ENCODE results near the gene CUEDC2. TPM values are rescaled to one million over a fixed set of nuclear protein-coding genes. Genes with fewer than 3 reads are reported as not detected.

Gene CUEDC2
- total RNA-seq, 1 experiment from 2014 or later: 38.1 TPM

- H3K27ac Mint-ChIP-seq (ENCODE audit: unreplicated experiment): no peak overlapping the region
- H3K27me3 Mint-ChIP-seq (ENCODE audit: unreplicated experiment): peaks cover 97% of the 10 kb centered on the region
- CTCF ChIA-PET: interaction anchor here (1.0 to 1.6 kb wide), 2 partner anchors 9 to 10 kb away, joined by 4 to 5 read pairs; no protein-coding TSS in a partner anchor
- DNase-seq: no peak
- no TSS peak for BruUV-seq (replicated peaks)
- H3K4me3 Mint-ChIP-seq (ENCODE audit: low read depth, unreplicated experiment): no peak overlapping the region
- H3K4me1 Mint-ChIP-seq (ENCODE audit: low read depth, unreplicated experiment): peaks cover 8% of the 10 kb centered on the region
- TF ChIP-seq, protein P1, sequence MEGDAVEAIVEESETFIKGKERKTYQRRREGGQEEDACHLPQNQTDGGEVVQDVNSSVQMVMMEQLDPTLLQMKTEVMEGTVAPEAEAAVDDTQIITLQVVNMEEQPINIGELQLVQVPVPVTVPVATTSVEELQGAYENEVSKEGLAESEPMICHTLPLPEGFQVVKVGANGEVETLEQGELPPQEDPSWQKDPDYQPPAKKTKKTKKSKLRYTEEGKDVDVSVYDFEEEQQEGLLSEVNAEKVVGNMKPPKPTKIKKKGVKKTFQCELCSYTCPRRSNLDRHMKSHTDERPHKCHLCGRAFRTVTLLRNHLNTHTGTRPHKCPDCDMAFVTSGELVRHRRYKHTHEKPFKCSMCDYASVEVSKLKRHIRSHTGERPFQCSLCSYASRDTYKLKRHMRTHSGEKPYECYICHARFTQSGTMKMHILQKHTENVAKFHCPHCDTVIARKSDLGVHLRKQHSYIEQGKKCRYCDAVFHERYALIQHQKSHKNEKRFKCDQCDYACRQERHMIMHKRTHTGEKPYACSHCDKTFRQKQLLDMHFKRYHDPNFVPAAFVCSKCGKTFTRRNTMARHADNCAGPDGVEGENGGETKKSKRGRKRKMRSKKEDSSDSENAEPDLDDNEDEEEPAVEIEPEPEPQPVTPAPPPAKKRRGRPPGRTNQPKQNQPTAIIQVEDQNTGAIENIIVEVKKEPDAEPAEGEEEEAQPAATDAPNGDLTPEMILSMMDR (IDR thresholded peaks at IDR 0.05; ENCODE audit: unreplicated experiment): no peak
- peaks cover 5% of the 10 kb centered on the region for H3K36me3 Mint-ChIP-seq (ENCODE audit: insufficient read depth, unreplicated experiment)
- intact Hi-C loops (cut with micrococcal nuclease; ENCODE audit: unreplicated experiment): no loop called here
- H3K9me3 Mint-ChIP-seq (ENCODE audit: low read depth, unreplicated experiment): no peaks in the 10 kb centered on the region
Observed at GRCh38 chr10:102413053-102413705, 19.2 kb downstream of the CUEDC2 start.

- peaks cover 97% of the 10 kb centered on the region for H3K27me3 Mint-ChIP-seq (ENCODE audit: unreplicated experiment)
- intact Hi-C loops (cut with micrococcal nuclease; ENCODE audit: unreplicated experiment): no loop called here
- TF ChIP-seq, protein P1 (IDR thresholded peaks at IDR 0.05; ENCODE audit: unreplicated experiment): no peak
- no peak overlapping the region for H3K4me3 Mint-ChIP-seq (ENCODE audit: low read depth, unreplicated experiment)
- H3K4me1 Mint-ChIP-seq (ENCODE audit: low read depth, unreplicated experiment): peaks cover 8% of the 10 kb centered on the region
- CTCF ChIA-PET: interaction anchor here (1.6 kb wide), 1 partner anchor 11 kb away, joined by 4 read pairs; no protein-coding TSS in a partner anchor
- H3K27ac Mint-ChIP-seq (ENCODE audit: unreplicated experiment): no peak overlapping the region
- no TSS peak for BruUV-seq (replicated peaks)
- no peaks in the 10 kb centered on the region for H3K9me3 Mint-ChIP-seq (ENCODE audit: low read depth, unreplicated experiment)
- DNase-seq: no peak
- H3K36me3 Mint-ChIP-seq (ENCODE audit: insufficient read depth, unreplicated experiment): peaks cover 5% of the 10 kb centered on the region
Observed at GRCh38 chr10:102412293-102412692, 20.1 kb downstream of the CUEDC2 start.

DNA sequence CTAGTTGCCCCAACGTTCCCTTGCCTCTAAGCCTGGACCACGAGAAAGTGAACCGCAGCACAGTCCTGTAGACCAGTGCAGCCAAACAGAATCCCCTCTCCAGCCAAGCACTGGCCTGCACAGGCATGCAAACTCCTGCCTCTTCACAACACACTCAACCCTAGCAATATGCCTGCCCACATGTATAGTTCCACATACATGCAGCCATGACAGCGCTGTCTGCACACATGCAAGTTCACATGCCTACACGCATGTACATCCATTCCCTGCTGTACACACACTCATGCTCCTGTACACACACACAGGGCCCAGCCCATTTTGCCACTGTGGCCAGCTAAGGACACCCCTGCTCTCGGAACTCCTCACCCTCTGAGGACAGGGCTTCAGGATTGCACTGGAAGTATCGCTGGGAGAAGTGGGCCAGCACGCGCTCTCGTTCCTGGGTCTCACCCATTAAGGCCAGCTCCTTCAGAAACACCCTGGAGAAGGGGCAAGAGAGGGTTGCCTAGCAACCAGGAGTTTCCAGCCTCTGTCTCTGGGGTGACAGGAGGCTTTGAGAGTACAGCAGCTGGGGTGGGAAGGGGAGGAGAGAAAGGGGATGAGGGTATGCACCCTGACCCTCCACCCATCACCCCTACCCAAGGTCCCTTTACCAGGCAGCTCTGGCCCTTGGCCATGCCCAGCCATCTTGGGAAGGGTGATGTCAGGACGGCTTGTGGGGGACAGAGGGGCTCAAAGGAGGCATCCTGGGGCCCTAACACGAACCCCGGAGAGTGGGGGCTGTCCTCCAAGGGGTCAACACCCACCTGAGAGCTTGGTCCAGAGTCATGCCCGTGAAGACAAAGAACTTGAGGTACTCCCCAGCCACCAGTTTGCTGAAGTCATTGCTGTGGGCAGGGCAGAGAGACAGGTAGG is 20.8 kb downstream of the CUEDC2 start:
- H3K9me3 Mint-ChIP-seq (ENCODE audit: low read depth, unreplicated experiment): no peaks in the 10 kb centered on the region
- no peak overlapping the region for H3K4me3 Mint-ChIP-seq (ENCODE audit: low read depth, unreplicated experiment)
- intact Hi-C loops (cut with micrococcal nuclease; ENCODE audit: unreplicated experiment): no loop called here
- CTCF ChIA-PET: no interaction called here
- no peak for DNase-seq
- peaks cover 93% of the 10 kb centered on the region for H3K27me3 Mint-ChIP-seq (ENCODE audit: unreplicated experiment)
- TF ChIP-seq, protein P1 (IDR thresholded peaks at IDR 0.05; ENCODE audit: unreplicated experiment): no peak
- H3K27ac Mint-ChIP-seq (ENCODE audit: unreplicated experiment): no peak overlapping the region
- peaks cover 5% of the 10 kb centered on the region for H3K36me3 Mint-ChIP-seq (ENCODE audit: insufficient read depth, unreplicated experiment)
- no TSS peak for BruUV-seq (replicated peaks)
- peaks cover 8% of the 10 kb centered on the region for H3K4me1 Mint-ChIP-seq (ENCODE audit: low read depth, unreplicated experiment)

GRCh38 chr10:102410429-102411073 is 21.8 kb downstream of the CUEDC2 start:
- intact Hi-C loops (cut with micrococcal nuclease; ENCODE audit: unreplicated experiment): no loop called here
- peaks cover 7% of the 10 kb centered on the region for H3K36me3 Mint-ChIP-seq (ENCODE audit: insufficient read depth, unreplicated experiment)
- peaks cover 82% of the 10 kb centered on the region for H3K27me3 Mint-ChIP-seq (ENCODE audit: unreplicated experiment)
- TF ChIP-seq, protein P1 (IDR thresholded peaks at IDR 0.05; ENCODE audit: unreplicated experiment): no peak
- no peaks in the 10 kb centered on the region for H3K9me3 Mint-ChIP-seq (ENCODE audit: low read depth, unreplicated experiment)
- no TSS peak for BruUV-seq (replicated peaks)
- no peak overlapping the region for H3K27ac Mint-ChIP-seq (ENCODE audit: unreplicated experiment)
- DNase-seq: no peak
- H3K4me3 Mint-ChIP-seq (ENCODE audit: low read depth, unreplicated experiment): no peak overlapping the region
- H3K4me1 Mint-ChIP-seq (ENCODE audit: low read depth, unreplicated experiment): no peaks in the 10 kb centered on the region
- CTCF ChIA-PET: no interaction called here

Data from Calu3 (cell line).